ENCODE results near the gene PARD3B.

DNA sequence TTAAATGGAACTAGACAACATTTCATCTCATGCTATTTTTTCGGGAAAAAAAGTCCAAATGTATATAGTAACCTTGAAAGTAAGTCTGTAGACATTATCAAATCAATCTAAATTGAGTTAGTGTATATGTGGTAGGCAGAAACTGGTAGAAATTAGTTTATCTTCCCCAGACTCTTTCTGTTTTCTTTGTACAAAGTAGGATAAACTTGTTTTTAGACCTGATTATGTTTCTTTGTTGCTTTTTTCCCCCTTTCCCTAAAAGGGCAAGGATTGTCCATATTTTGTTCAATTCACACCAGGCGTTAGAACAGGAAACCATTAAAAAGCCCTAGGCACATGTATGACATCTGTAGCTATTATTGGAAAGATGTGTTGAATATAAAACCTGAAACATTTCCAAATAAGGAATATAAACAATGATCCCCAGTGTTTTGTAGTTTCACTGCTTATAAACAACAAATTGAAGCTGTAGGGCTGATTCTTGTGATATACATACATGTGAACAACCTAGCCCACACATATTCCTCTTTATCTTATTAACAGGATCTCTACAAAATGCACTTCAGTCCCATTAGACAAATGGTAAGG lies 528.3 kb downstream of the PARD3B start:
- TF ChIP-seq, protein P1, sequence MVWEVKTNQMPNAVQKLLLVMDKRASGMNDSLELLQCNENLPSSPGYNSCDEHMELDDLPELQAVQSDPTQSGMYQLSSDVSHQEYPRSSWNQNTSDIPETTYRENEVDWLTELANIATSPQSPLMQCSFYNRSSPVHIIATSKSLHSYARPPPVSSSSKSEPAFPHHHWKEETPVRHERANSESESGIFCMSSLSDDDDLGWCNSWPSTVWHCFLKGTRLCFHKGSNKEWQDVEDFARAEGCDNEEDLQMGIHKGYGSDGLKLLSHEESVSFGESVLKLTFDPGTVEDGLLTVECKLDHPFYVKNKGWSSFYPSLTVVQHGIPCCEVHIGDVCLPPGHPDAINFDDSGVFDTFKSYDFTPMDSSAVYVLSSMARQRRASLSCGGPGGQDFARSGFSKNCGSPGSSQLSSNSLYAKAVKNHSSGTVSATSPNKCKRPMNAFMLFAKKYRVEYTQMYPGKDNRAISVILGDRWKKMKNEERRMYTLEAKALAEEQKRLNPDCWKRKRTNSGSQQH (CRISPR knock-in tag; IDR thresholded peaks at IDR 0.05; ENCODE audit: low read depth), result no peak
- TF ChIP-seq KLF6 (CRISPR knock-in tag; IDR thresholded peaks at IDR 0.05) (no peak), TBX3 (IDR thresholded peaks at IDR 0.05; ENCODE audit: borderline replicate concordance) (no peak), THAP11 (CRISPR knock-in tag; IDR thresholded peaks at IDR 0.05) (no peak), MTF1 (CRISPR knock-in tag; IDR thresholded peaks at IDR 0.05) (no peak), ZSCAN25 (CRISPR knock-in tag; IDR thresholded peaks at IDR 0.05) (no peak), DPF2 (CRISPR knock-in tag; IDR thresholded peaks at IDR 0.05; ENCODE audit: borderline replicate concordance, low read depth) (no peak)
- TF ChIP-seq, protein P2, sequence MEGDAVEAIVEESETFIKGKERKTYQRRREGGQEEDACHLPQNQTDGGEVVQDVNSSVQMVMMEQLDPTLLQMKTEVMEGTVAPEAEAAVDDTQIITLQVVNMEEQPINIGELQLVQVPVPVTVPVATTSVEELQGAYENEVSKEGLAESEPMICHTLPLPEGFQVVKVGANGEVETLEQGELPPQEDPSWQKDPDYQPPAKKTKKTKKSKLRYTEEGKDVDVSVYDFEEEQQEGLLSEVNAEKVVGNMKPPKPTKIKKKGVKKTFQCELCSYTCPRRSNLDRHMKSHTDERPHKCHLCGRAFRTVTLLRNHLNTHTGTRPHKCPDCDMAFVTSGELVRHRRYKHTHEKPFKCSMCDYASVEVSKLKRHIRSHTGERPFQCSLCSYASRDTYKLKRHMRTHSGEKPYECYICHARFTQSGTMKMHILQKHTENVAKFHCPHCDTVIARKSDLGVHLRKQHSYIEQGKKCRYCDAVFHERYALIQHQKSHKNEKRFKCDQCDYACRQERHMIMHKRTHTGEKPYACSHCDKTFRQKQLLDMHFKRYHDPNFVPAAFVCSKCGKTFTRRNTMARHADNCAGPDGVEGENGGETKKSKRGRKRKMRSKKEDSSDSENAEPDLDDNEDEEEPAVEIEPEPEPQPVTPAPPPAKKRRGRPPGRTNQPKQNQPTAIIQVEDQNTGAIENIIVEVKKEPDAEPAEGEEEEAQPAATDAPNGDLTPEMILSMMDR (CRISPR knock-in tag; IDR thresholded peaks at IDR 0.05), result no peak

Measured in HepG2 (cell line).